GM18870 (cell line): ENCODE data around the gene GLIPR1L1.

Source experiments
- ATAC-seq: cut with Tn5 transposase; IDR thresholded peaks from one replicate; pipeline ENCODE4 v1.9.1; 2021; ENCODE audit warnings: moderate library complexity; ENCODE audit not compliant: unreplicated experiment

Gene GLIPR1L1

DNA sequence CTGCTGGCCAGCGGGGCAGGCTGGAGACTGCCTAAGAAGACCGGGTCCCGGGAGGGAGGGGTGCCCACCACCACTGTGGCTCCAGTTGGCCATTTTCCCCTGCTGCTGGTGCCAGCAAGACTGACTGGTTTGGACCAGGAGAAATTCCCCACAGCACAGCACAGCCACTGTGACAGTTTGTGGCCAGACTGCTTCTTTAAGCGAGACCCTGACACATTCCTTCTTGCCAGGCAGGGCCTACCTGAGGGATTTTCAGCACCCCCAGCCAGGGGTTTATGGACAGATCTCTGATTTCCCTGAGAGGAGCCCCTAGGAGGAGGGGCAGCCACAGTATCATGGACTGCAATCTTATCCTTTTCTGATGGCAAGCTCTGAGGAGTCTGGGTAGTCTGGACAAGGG lies 15.5 kb downstream of the GLIPR1L1 start:
- ATAC-seq, result no peak

DNA sequence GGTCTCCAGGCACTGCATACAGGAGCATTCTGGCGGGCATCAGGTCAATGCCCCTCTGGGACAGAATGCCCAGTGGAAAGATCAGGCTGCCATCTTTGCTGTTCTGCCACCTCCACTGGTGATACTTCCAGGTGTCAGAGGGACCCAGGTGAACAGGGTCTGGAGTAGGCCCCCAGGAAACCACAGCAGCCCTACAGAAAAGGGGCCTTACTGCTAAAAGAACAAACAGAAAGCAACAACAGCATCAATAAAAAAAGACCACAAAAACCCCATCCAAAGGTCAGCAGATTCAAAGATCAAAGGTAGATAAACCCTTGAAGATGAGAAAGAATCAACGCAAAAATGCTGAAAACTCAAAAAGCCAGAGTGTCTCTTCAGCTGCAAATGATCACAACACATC lies 15.9 kb downstream of the GLIPR1L1 start:
- ATAC-seq, result no peak

DNA sequence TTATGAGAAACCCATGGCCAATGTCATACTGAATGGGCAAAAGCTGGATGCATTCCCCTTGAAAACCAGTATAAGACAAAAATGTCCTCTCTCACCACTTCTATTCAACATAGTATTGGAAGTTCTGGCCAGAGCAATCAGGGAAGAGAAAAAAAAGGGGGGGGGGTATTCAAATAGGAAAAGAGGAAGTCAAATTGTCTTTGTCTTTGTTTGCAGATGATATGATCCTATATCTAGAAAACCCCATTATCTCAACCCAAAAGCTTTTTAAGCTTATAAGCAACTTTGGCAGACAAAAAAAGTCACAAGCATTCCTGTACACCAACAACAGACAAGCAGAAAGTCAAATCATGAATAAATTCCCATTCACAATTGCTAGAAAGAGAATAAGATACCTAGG lies 19.5 kb downstream of the GLIPR1L1 start:
- no peak for ATAC-seq

DNA sequence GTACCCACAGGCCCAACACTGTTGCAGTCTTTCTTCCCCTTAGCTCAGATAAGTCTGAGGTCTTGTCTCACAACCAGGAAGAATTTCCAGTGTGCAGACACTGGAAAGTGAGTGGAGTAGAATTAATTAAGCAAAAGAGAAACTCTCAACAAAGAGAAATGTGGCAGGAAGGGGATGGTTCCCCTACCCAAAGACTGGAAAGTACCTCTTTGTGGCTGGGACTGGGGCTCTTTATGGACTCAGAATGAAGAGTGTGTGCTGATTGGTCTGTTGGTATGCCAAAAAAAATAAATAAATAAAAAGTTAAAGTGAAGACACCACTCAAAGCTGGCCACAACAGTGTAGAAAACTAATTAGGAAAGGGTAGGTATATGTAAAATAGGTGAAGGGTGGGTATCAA lies 26.4 kb downstream of the GLIPR1L1 start:
- ATAC-seq, result no peak

DNA sequence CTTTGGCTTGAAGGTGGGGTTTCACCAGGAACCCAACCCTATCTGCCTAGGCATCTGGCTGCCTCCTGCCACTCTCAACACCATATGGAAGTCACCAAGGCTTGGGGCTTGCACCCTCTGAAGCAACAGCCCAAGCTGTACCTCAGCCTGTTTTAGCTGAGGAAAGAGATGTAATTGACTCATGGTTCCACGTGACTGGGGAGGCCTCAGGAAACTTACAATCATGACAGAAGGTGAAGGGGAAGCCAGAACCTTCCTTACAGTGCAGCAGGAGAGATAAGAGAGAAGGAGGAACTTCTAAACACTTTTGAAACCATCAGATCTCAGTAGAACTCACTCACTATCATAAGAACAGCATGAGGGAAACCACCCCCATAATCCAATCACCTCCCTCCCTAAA lies 26.9 kb downstream of the GLIPR1L1 start:
- ATAC-seq, result no peak

DNA sequence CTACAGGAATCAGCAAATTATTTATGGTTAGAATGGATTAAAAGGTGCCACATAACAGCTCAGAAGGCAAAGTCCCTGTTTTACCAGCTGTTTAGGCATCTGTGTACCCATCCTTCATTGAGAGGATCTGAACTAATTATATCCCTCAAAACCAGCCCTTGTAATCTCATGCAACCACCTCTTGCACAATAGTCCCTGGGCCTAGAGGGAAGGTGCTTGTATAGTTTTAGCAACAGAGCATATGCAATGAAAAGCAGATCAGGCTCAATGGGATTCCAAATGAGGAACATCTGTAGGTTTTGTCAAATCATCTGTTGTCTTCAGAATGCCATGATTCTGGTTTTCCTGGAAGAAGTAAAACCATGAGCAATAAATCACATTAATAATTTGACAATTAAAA lies 30.4 kb downstream of the GLIPR1L1 start:
- ATAC-seq, result no peak

DNA sequence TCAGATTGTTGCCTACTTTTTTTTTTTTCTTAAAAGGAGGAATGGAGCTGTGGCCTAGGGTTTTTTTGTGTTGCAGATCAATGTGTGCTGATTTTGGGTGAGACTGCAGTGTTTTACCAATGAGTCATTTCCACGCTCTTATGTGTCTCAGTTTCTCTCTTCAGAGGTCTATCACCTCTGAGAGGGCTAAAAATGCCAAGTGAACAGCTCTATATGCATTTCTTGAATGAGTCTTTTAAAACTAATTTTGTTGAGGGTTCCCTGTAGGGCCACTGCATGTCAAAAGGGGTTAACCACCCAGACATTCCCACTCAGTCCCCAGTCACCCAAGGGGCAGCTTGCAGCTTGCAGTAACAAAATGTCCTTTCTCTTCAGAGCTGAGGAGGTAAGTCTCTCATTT lies 32.2 kb downstream of the GLIPR1L1 start:
- peak; percentile 79 for ATAC-seq

DNA sequence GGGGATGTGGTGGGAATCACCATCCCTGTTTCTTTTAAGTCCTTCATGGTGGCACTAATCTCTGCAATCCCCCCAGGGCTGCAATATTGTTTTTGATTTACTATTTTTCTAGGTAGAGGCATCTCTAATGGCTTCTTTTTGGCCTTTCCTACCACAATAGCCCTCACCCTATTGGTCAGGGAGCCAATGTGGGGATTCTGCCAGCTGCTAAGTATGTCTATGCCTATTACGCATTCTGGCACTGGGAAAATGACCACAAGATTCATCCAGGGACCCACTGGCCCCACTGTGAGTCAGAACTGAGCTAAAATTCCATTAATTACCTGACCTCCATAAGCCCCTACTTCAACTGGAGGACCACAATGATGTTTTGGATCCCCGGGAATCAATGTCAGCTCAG lies 40.5 kb downstream of the GLIPR1L1 start:
- ATAC-seq, result no peak

DNA sequence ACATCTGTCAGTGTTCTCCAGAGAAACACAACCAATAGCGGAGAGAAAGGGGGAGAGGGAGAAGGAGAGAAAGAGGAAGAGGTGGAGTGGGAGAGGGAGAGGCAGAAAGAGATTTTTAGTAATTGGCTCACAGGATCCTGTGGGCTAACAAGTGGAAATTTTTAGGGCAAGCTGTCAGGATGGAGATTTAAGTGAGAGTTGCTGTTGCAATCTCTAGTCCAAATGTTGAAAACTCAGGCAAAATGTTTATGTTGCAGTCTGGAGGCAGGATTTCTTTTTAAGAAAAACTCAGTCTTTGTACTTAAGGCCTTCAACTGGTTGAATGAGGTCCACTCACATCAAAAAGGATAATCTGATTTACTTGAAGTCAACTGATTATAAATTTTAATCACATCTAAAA lies 43.9 kb downstream of the GLIPR1L1 start:
- no peak for ATAC-seq

DNA sequence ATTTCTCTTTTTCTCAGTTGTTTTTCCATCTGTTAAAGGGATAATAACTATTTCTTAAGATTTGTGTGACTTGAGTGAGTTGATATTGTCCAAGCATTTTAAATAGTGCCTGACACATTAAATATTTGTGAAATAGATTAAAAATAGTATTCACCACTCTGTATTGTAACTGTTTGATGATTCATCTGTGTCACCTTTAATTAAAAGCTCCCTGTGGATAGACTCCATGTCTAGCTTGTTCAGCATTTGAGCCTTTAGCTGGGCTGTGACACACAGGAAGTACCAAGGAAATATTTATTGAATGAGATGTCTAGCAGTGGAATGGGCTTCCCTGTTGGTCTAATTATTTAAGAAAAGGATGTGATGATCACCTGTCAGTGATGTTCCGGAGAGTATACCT lies 54.6 kb downstream of the GLIPR1L1 start:
- ATAC-seq, result no peak

DNA sequence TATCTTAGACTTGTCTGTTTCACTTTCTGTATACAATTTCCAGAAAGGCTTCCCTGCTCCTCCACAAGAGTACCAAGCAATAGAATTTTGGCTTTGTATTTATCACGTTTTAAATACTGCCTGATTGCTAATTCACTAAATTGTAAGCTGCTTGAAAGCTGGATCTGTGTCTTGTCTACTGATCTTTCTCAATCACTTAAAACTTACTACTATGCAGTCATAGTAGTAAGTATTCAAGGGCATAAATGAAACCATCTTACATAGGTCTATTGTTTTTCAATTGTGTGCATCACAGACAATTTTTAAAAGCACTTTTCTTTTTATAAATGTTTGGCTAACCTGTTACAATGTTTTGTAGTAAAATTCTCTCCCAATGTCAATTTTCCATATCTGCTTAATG lies 55.2 kb downstream of the GLIPR1L1 start:
- ATAC-seq, result no peak

DNA sequence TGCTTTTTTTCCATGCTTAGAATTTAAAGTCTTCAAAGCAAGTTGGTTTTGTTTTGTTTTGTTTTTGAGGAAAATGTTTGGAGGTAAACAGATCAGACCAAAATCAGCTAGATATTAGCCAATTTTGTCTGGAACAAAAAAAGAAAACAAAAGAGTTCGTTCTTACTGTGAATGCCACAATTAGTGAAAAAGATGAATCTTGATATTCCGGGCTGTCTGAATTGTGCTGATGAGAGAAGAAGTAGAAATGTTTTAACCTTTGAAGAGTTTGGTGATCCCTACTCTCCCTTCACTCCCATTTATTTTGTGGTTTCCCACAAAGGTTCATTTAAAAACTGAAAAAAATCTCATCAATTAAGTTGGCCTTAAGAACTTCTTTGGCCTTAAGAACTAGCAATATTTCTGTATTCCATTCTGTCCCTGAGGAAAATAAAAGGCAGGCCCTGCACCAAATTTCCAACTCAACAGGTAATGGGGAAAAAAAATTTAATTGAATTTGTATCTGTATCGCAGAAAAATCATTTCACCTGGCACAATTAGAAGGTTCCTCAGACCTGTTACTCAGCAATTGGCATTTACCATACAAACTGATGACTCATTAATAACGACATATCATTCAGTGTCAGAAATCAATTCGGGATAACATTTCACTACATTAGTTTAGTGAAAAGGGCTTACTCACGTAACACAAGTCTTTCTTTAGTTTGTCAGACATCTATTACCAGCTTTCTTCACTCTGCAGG lies 55.9 kb downstream of the GLIPR1L1 start:
- peak; percentile 2 for ATAC-seq

DNA sequence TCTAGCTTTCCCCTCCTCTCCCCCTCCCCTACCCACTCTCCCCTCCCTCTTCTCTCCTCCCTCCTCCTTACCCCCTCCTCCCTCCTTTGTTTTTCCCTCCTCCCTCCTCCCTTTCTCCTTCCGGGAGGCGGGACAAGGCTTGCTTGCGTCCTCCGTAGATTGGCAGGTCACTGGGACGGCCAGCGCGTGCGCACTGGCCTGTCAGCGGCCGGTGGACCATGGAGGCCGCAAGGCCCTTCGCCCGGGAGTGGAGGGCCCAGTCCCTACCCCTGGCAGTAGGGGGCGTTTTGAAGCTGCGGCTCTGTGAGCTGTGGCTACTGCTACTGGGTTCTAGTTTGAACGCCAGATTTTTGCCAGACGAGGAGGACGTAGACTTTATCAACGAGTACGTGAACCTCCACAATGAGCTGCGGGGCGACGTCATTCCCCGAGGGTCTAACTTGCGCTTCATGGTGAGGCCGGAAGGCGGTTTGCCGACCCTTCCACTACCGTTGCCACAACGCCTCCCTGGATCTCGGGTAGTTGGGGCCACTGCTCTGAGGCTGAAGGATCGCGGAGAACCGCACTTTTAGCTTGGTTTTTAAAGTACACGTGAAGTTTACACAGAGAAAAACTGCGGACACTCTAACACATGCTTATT lies 56.5 kb downstream of the GLIPR1L1 start, which contains the start of gene GLIPR1L2:
GLIPR1L2 (plus strand) TSS at position 191 of the 640 bp plus-strand sequence; CDS start at position 219, 28 bp downstream.
- ATAC-seq, result peak; percentile 94

DNA sequence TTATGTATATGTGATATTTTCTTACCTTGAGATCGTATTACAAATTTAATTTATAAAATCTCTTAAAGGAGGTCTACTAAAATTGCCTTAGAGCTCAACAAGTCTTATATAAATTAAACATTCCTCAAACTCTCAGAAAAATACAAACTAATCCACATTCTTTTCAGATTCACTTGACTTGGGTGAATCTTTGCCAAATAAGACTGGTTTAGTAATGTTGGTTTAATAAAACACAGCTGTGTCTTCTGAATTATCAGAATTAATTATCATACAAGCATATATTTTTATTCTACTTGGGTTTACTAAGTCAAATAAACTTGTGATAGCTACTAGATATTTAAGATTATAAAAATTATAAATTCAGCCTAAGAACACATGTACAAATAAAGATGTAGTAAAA lies 69.8 kb downstream of the GLIPR1L1 start:
- no peak for ATAC-seq

DNA sequence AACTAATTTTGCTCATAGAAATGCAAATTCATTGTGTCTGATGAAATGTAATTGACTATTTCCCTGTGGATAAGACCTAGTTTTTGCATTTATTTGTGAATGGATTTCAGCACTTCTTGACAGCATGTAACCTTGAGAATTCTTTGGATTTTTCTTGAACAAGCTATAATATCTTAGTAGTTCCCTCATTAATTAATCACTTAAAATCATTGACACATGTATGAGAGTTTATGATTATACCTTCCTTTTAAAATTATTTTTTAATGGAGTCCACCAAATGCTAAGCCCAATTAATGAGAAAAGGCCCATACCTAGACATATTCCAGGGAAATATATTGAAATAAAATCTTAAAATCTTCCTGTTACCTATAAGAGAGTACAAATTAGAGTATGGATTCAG lies 73.2 kb downstream of the GLIPR1L1 start:
- no peak for ATAC-seq

DNA sequence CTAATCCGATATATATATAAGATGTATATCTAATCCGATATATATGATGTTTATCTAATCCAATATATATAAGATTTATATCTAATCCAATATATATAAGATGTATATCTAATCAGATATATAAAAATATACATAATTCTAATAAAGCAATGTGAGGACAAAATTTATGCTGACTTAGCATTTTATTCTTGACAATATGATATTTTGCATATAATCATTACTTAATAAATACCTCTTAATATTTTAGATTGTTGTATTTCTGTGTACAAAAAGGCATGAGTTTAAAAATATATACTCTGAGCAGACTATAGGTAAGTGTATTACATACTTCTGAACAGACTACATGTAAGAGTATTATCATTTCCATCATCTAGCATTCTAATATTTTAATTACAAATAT lies 75.4 kb downstream of the GLIPR1L1 start:
- no peak for ATAC-seq

DNA sequence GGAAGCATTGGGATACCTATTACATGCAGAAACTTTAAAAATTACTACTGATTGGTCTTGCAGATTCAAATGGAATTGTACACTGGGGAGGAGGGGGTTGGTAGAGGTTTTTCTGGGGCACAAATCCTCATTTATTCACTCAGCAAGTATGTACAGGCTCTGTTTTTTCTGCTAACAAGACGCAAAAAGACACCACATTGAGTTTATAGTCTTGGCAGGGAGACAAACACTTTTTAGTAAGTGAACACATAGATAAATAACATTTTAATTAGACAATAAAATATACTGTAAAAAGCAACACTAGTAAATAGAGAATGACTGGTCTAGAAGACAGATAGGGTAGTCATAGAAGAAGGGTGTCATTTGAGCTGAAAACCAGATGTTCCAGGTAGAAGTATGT lies 80.2 kb downstream of the GLIPR1L1 start:
- no peak for ATAC-seq

DNA sequence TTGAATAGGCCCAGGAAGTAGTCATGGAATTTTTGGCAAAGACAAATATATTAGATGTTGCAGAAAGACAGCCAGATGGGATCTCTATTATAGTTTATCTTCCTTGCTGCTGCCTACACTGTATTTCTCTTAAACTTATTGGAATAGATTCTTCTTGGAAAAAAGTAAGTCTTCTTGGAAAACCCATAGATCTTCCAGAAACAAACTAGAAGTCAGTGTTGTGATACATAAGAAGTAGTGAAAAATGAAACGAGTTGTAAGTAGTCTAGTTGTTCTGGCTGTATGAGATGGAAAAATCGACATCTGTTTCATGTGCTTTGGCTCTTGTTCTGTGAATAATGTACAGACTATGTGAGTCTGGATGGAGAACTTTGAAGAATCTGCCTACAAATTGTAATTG lies 85.4 kb downstream of the GLIPR1L1 start:
- no peak for ATAC-seq
